Measurements from ENCODE around the gene OSBPL10.
A peak's percentile ranks its signal among the peaks of the same experiment; 100 is the strongest.
"Not testable (repeated sequence)": the region's sequence is repeated elsewhere in the genome, so short reads cannot be mapped to it uniquely, and the experiment has no call there.

The OSBPL10 gene

GRCh38 chr3:31891876-31892455 is 89.1 kb downstream of the OSBPL10 start:
- DNase-seq (ENCODE audit: low spot score): no peak

GRCh38 chr3:31890742-31891469 is 90.2 kb downstream of the OSBPL10 start:
- DNase-seq (ENCODE audit: low spot score): no peak

DNA sequence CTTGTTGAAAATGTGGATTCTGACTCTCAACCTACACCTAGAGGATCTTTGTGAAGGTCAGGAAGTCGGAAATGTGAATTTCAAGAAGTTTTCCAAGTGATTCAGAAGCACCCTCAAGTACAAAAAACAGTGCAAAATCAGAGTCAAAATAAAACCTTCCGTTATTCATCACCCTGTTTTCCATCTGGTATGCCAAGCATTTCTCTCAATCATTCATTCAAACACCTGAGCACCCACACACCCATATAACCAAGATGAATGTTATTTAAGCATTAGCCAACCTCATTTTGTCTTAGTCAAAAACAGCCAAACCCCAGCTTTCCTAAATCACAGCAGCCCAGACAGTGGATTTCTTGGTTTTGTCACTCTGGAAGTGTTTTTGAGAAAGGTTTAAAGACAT is 91.1 kb downstream of the OSBPL10 start:
- no peak for DNase-seq (ENCODE audit: low spot score)

DNA sequence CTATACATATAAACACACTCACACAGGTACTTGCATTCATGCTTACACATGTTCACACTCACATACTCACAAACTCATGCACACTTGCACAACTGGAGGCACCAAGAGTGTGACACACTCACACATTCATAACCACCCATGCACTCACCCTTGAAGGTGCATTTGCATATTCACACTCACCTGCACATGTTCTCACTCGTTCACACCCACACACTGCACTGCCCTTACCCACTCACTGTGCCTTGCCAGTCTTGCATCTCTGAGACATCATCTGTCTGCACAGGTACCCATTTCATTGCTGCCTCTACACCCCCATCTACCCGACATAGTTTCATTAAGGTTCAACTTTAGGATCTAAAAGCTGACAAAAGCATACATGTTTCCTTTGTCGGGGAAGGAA is 95.8 kb downstream of the OSBPL10 start:
- DNase-seq (ENCODE audit: low spot score): no peak

DNA sequence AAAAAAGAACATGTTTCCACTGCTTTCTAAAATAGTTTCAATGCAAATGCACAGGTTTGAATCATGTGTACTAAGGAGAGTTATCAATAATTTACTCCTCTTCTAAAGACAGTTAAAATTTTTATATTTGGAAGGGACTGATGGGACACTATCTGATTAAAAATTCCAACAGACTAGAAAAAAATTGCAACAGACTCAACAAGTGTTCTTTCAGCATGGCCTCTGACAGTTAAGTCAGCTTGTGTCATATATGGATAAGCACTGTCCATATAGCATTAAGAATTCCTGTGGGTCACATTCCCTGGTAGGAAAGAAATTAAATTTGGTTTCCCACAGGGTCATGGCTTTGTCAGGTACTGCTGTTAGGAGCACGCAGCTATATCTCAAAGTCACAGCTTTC is 96.8 kb downstream of the OSBPL10 start:
- no peak for DNase-seq (ENCODE audit: low spot score)

GRCh38 chr3:31882895-31883294 is 98.2 kb downstream of the OSBPL10 start:
- no peak for DNase-seq (ENCODE audit: low spot score)

GRCh38 chr3:31882431-31882830 is 98.6 kb downstream of the OSBPL10 start:
- no peak for DNase-seq (ENCODE audit: low spot score)

- no peak for DNase-seq (ENCODE audit: low spot score)
Measured at GRCh38 chr3:31880482-31881078, 100.5 kb downstream of the OSBPL10 start.

DNA sequence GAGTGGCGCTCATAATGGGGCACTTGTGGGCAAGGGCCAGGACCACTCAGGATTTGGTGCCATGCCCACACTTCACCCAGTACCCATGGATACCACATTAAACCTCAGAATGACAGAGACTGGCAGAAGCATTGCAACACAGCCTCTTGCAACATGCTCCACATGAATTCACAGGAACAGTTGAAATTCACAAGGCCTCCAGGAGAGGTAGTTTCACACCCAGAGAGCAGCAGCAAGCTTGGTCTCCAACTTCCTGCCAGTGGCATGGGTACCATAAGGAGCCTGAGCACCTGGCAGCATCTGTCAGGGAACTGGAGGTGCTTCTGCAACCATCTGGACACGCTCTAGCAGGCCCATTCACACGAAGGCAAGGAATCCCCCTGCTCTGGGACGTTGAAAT is 101.0 kb downstream of the OSBPL10 start:
- peak; percentile 9 for DNase-seq (ENCODE audit: low spot score)

GRCh38 chr3:31879365-31879764 is 101.7 kb downstream of the OSBPL10 start:
- DNase-seq (ENCODE audit: low spot score): no peak

DNA sequence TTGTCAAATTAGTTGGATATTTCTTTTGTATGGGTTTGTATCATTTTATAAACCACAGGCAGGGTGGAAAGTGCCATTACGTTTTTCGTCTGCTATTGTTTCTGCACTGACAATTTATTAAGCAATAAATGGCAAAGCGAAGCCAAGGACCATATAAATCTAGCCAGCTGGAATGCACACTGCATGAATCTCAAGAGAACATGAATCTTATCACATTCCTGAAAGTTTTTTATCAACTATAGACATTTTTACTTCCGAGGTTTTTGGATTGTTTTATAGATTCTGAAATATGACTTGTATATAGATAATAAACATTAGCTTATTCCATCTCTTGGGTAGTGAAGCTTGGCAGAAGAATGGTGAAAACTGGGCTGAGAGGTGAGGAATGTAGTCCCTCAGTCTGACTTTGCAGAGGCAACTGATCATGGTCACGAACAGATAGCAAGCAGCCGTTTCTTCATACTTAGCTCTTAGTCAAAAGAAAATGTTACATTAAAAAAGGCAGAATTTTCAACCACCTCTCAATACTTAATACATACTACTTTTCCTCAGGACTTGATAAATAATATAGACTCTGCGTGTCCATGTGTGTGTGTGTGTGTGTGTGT is 102.7 kb downstream of the OSBPL10 start:
- DNase-seq (ENCODE audit: low spot score): no peak

DNA sequence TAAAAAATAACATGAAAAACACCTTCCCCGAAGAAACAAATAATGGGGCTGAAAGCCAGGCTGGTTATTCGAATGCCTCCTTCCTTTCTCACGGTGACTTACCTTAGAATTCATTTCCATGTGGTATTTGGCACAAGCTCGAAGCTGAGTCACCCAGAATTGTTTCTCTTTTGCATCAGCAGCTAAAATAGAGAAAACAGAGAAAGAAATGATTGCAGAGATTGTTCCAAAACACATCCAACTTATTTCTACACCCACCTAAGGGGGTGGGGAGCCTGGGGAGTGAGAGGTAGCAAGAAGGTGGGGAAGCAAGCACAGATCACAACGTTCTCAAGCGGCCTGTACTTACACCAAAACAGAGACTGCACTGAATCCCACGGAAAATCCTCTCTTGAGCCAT is 104.7 kb downstream of the OSBPL10 start:
- DNase-seq (ENCODE audit: low spot score): peak; percentile 12

- no peak for DNase-seq (ENCODE audit: low spot score)
Measured at GRCh38 chr3:31875437-31875836, 105.6 kb downstream of the OSBPL10 start.

GRCh38 chr3:31873254-31873820 is 107.7 kb downstream of the OSBPL10 start:
- no peak for DNase-seq (ENCODE audit: low spot score)

- DNase-seq (ENCODE audit: low spot score): no peak
Measured at GRCh38 chr3:31871939-31872507, 109.0 kb downstream of the OSBPL10 start.

DNA sequence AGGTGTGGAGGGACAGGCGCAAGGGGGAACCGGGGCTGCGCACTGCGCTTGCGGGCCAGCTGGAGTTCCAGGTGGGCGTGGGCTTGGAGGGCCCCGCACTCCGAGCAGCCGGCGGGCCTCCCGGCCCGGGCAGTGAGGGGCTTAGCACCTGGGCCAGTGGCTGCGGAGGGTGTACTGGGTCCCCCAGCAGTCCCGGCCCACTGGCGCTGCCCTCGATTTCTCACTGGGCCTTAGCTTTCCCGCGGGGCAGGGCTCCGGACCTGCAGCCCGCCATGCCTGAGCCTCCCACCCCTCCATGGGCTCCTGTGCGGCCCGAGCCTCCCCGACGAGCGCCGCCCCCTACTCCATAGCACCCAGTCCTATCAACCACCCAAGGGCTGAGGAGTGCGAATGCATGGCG is 111.0 kb downstream of the OSBPL10 start:
- DNase-seq (ENCODE audit: low spot score): not testable (repeated sequence)

- DNase-seq (ENCODE audit: low spot score): no peak
Measured at GRCh38 chr3:31868236-31868635, 112.8 kb downstream of the OSBPL10 start.

DNA sequence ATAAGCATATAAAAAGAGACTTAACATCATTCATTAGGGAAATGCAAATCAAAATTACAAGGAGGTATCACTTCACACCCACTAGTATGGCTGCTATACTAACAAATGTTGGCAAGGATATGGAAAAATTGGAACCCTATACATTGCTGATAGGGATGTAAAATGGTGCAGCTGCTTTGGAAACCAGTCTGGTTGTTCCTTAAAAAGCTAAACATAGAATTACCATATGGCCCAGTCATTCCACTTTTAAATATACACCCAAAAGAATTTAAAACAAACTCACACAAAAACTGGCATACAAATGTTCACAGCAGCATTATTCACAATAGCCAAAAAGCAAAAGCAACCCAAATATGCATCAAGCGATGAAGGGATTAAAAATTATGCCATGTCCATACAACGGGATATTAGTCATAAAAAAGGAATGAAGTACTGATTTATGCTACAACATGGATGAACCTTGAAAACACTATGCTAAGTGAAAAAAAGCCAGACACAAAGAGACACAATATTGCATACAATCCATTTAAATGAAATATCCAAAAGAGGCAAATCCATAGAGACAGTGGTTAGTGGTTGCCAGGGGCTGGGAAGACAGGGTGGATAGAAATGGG is 118.3 kb downstream of the OSBPL10 start:
- no peak for DNase-seq (ENCODE audit: low spot score)

DNA sequence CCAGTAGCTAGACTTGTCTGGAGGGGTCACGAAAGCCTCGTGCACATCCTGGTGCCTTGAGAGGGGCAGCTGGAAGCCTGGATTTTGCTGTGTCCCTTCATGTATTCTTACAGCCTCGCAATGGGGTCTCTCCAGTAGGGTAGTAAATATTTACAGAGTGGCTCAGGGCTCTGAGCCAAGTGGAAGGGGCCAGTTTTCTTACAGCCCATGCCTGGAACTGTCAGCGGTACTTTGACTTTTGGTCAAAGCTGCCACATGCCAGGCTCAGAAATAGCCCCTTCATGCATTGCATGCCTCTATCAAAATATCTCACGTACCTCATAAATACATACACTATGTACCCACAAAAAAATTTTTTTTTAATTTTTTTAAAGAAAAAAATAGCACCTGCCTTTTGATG is 119.2 kb downstream of the OSBPL10 start:
- DNase-seq (ENCODE audit: low spot score): no peak

GRCh38 chr3:31860642-31861041 is 120.4 kb downstream of the OSBPL10 start:
- not testable (repeated sequence) for DNase-seq (ENCODE audit: low spot score)

GRCh38 chr3:31859245-31859644 is 121.8 kb downstream of the OSBPL10 start:
- no peak for DNase-seq (ENCODE audit: low spot score)

DNA sequence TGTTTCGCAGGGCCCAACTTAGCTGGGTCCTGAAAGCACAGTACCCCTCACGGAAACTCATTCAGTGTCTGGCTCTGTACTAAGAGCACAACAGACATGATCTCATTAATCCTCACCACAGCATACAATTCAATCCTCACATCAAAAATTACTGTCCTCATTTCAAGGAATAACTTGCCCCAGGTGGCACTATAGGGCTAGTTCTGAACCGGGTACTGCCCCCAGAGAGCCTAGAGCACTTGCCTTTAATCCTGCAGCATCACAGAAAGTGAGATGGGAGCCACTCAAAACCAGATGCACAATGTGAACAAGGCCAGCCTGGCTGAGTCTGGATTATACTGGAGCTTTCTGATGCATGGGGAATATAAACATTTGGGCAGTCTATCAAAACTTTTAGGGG is 122.6 kb downstream of the OSBPL10 start:
- no peak for DNase-seq (ENCODE audit: low spot score)

Data from Ammon's horn (tissue), 1 donor.